WTC11 (cell line): ENCODE data around the gene SLC30A1.

Experiments
- MXD4 ChIP-seq: fragments of 250-450 bp; sonication (Bioruptor Pico); IDR thresholded peaks from 2 replicates; pipeline ENCODE4 v1.8.0; 2021; ENCODE audit warnings: mild to moderate bottlenecking, moderate library complexity, borderline replicate concordance
- SMAD4 ChIP-seq: sonication (generic); formaldehyde crosslinking; IDR thresholded peaks from 2 replicates; pipeline ENCODE4 v1.8.0; 2022; ENCODE audit warnings: mild to moderate bottlenecking, missing genetic modification reagents
- TF ChIP-seq, protein P1 (sequence below): fragments of 200-600 bp; IDR thresholded peaks from 2 replicates; pipeline ENCODE4 v1.8.0; 2022; ENCODE audit warnings: antibody characterized with exemption
- TF ChIP-seq, protein P2 (sequence below): sonication (generic); formaldehyde crosslinking; IDR thresholded peaks from 2 replicates; pipeline ENCODE4 v1.8.0; 2022; ENCODE audit warnings: mild to moderate bottlenecking, missing genetic modification reagents

DNA sequence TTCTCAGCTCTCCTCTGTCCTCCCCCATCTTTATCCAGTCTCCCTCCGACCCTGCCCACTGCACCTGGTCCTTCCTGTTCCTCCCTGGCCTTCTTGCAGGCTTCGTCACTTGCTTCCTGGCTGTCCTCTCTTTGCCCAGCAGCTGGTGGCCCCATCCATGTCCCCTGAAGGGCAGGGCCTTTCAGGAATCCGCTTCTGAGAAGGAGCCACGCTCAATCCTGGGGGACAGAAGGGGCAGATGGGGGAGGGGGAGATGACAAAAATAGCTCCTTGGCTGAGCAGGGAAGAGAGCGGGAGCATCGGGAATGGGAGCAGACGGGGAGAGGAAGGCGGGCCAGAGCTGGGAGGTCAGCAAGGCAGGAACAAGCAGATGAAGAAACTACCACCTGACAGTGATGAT lies 40.7 kb downstream of the SLC30A1 start:
- TF ChIP-seq MXD4 (CRISPR knock-in tag) (no peak), SMAD4 (no peak)
- TF ChIP-seq, protein P1, sequence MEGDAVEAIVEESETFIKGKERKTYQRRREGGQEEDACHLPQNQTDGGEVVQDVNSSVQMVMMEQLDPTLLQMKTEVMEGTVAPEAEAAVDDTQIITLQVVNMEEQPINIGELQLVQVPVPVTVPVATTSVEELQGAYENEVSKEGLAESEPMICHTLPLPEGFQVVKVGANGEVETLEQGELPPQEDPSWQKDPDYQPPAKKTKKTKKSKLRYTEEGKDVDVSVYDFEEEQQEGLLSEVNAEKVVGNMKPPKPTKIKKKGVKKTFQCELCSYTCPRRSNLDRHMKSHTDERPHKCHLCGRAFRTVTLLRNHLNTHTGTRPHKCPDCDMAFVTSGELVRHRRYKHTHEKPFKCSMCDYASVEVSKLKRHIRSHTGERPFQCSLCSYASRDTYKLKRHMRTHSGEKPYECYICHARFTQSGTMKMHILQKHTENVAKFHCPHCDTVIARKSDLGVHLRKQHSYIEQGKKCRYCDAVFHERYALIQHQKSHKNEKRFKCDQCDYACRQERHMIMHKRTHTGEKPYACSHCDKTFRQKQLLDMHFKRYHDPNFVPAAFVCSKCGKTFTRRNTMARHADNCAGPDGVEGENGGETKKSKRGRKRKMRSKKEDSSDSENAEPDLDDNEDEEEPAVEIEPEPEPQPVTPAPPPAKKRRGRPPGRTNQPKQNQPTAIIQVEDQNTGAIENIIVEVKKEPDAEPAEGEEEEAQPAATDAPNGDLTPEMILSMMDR = no peak
- TF ChIP-seq, protein P2, sequence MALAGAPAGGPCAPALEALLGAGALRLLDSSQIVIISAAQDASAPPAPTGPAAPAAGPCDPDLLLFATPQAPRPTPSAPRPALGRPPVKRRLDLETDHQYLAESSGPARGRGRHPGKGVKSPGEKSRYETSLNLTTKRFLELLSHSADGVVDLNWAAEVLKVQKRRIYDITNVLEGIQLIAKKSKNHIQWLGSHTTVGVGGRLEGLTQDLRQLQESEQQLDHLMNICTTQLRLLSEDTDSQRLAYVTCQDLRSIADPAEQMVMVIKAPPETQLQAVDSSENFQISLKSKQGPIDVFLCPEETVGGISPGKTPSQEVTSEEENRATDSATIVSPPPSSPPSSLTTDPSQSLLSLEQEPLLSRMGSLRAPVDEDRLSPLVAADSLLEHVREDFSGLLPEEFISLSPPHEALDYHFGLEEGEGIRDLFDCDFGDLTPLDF (CRISPR knock-in tag) = no peak
